ENCODE data around the gene UBA6.

GRCh38 chr4:67744561-67745283 is 43.8 kb upstream of the UBA6 start:
- TF ChIP-seq POLR2A (IDR thresholded peaks at IDR 0.05; ENCODE audit: low read length) = no peak
- no peak for TF ChIP-seq GATA1 (IDR thresholded peaks at IDR 0.05; ENCODE audit: low read depth, low read length)
